Dermis microvascular lymphatic vessel endothelial cell (primary cell): ENCODE data around the gene PDSS2. TPM values are rescaled to one million over a fixed set of nuclear protein-coding genes. Genes with fewer than 3 reads are reported as not detected.
A peak's percentile ranks its signal among the peaks of the same experiment; 100 is the strongest.

Experiments
- DNase-seq, 2 donors: peaks; one replicate each; pipeline versions ENCODE4 v3.0.0 to v3.0.0-alpha.2; 2010; ENCODE audit warnings: low read depth in 2 of 2
- total RNA-seq: library from RNA; depleted of rRNA; stranded (reverse); fragments of >200 nt; gene quantifications from 2 replicates; pipeline ENCODE4 v1.2.1, GENCODE V29; 2014

Gene PDSS2
- total RNA-seq, 1 donor from 2014 or later: 5.5 TPM

- DNase-seq: no peak
These were observed 187.1 kb downstream of the PDSS2 start for GRCh38 chr6:107272246-107272645.

GRCh38 chr6:107271208-107271790, 188.1 kb downstream of the PDSS2 start:
- DNase-seq: no peak

GRCh38 chr6:107267634-107268033, 191.7 kb downstream of the PDSS2 start:
- no peak for DNase-seq

DNA sequence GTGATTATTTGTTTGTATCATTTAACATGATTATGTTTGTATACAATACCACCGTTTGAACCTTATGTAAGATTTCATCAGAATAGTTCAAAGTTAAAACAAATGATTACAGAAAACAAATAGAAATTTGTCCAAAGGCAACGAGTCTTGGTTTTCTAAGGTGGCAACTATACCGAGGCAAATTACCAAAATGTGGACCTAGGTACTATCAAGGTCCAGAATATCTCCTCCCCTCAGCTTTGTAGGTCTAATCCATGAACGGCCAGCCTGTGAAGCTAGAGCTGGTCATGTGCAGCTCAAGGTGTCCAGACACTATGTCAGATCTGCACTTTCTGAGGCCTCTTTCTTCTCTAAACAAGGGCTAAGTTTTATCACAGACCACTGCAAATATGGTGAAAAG, 192.4 kb downstream of the PDSS2 start:
- DNase-seq: no peak

GRCh38 chr6:107266563-107266962, 192.8 kb downstream of the PDSS2 start:
- DNase-seq: no peak

- DNase-seq: peak; percentile 21 to 89
These were observed 195.0 kb downstream of the PDSS2 start for GRCh38 chr6:107264357-107264840.

DNA sequence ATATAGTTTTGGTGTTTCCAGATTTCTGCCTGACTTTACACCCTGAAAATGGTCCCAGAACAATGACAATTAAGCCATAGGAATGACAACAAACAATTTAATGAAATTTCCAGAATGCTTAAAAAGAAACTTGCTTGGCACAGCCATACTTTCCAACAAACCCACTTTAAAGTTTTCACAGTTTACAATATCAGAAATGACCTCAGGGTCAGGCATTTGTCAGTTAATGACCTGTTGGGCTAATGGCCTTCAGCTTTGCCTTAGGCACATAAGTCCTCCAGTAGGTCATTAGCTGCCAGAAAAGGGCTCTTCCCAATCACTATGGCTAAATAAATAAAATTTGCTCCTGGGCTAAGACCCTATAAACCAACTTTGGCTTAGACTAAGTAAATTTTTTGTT, 199.4 kb downstream of the PDSS2 start:
- DNase-seq: no peak

DNA sequence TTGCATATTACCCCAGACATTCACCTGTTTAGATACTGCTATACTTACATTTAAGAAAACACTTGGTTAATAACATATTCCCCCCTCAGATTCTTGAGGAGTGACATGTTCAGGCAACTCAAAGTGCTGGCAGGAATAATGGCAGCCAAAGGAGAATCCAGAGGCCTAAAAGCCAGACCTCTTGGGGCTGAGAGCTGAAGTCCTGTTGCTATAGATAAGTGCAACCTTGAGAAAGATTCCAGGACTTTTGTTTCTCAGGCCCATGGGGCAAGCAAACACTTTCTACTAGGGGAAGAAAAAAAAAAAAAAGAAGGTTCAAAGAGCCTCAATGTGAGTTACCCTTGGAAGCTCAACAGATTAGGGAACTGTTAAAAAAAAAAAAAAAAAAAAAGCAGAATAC, 211.2 kb downstream of the PDSS2 start:
- no peak for DNase-seq

DNA sequence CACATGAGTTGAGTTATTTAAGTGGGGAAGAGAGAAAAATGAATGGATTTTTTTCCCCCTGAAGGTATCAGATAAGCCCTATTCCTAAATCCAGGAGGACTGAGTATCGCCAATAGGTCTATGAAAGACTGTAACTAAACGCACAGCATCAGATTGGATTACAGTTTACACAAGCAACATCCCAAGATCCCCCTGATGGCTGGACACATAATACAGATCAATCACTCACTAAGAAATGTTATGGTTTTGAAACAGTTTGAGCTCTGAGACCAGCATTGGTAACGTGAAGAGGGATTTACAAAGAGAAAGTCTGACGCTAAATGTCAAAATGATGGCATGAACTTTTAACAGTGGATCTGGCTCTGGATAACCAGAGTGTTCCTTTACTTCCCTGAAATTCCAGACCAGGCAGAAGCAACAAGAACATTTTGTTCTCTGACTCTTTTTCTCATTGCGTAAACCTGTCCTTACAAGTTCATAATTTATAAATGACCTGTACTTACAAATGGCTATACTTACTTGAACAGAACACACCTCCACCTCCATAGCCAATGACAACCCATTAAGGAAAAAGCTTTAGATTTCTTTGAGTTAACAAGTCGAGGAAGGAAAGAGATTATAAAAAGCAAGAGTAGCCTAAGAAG, 212.3 kb downstream of the PDSS2 start:
- DNase-seq: no peak

DNA sequence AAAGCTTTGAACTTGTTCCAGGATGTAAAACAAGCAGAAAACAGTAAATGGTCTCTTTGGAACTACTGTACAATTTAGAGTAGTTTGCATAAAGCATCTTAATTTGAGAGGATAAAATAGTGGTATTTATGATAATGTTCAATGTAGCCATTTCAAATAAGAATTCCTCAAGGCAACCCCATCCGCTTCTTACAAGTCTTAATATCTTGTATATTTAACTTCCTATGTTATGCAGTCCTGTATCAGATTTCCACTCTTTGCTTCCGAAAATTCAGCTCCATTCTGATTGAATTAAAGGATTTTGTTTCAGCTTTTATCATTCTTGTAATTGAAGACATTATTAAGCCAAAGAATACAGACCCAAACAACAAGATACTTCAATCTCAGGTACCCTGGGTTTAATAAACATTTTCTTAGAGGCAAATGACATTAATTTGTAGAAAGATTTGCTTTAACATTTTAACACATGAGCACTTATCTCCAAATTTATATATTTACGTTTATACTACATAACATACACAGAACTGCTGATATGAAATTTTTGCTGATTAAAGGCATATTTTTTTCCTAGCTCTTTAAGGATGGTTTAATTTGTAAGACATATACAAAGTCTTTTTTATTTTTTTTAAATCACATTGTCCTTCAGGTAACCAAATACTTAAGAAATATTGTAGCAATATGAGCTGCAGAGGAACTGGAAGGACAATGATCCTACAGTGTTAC, 213.0 kb downstream of the PDSS2 start:
- no peak for DNase-seq

DNA sequence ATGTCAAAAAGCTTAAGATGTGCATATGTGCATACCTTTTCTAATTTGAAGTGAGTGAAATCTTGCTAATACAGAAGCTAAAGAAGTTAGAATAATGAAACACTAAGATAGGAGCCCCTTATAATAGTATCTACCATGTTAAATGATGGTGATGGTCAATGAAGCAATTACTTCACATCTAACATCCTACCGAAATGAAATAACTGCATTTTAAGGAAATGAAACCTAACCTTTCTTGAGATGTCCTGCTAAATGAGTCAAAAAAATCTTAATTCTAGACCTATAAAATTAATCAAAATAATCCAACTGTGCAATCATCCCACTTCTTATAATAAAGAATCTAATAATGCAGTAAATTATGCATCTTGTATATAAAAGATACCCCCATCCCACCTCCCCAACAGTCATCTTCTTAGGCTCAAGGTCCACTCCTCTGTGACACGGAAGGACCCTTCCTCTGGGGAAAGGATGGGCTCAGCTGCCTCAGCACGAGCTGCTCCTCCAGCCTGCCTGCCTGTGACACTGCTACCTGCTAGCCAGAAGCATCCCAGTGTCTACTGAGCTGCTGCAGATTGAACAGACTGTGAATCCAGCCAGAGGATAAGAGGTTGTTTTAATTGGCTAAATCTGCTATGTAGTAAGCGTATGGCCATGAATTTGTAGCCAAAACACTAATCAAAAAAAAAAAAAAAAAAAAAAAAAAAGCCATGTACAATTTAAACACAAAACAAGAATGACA, 214.5 kb downstream of the PDSS2 start:
- DNase-seq: no peak

DNA sequence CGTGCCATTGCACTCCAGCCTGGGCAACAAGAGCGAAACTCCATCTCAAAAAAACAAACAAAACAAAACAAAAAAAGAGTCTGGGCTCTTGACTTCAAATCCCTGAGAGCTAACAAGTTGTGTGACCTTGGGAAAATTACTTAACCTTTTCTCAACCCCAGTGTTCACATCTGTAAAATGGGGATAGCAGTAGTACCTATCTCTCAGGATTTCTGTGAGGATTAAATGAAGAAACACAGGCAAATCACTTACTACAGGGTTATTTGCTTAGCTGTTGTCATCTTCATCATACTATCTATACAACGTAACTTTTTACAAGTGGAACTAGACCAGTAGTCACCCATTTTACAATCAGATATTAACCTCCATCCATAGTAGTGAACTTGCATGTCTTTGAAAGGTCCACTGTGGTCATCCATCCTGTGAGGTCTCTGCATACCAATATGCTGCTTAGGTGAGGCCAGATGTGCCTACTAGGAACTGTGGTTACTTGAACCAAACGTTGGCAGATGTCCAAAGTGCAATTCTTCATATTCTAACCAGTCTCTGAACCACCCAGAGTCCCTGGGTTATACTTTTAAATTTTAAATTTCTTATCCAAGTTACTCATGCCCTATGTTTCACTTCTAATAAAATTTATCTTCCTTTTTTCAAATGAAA, 215.2 kb downstream of the PDSS2 start:
- no peak for DNase-seq

DNA sequence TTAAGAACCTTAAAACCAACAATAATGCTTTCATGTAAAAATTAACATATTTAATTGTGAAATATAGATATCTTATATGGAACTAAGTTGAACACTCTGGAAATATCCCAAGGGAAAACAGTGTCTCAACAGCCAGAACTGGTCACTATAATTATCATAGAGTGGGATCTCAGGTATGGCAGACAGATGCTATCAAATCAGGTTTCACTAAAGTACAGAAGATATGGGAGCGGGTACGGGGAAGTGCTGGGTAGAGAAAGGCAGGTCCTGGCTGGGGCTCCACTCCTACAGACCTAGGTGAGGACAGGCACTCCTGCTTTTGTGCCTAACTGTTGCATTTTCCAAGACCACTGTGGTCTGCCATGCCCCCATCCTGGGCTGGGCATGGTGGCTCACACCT, 215.9 kb downstream of the PDSS2 start:
- DNase-seq: no peak

- peak in 1 of 2 donors; percentile 45 for DNase-seq
These were observed 221.2 kb downstream of the PDSS2 start for GRCh38 chr6:107237992-107238660.

GRCh38 chr6:107235511-107235910, 223.9 kb downstream of the PDSS2 start:
- DNase-seq: peak; percentile 6 to 44

- DNase-seq: no peak
These were observed 224.4 kb downstream of the PDSS2 start for GRCh38 chr6:107235007-107235406.

DNA sequence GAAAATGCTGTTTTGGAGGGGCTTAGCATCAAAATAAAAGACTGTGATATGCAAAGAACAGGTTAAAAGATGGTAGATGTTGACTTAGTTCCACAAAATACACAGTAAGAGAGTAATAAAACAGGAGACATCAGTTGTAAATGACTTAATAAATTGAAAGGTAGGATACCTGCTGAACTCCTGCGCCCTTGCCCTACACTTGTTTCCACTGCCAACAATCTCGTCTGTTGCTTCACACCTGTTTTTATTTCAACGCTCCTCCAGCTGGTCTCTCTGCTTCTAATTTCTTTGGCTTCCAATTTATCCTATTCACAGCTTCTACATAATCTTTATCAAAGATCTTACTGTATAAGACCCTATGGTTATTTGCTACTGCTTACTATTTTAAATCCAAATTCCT, 228.1 kb downstream of the PDSS2 start:
- DNase-seq: no peak

DNA sequence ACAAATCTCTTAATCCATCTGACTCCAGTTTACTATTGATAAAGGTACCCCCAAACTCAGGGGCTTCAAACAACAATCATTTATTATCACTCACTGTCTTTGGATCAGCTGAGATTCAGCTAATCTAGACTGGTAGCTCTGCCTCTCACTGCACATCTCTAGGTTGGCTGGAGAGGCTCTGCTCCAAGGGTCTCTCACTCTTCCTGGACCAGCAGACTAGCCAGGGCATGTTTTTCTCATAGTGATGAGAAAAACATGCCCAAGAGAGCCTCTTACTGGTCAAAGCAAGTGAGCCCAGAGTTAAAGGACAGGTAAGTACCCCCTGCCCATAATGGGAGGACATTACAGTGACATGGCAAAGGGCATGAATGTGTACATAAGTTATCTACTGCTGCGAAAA, 228.9 kb downstream of the PDSS2 start:
- no peak for DNase-seq

GRCh38 chr6:107230024-107230423, 229.3 kb downstream of the PDSS2 start:
- no peak for DNase-seq

DNA sequence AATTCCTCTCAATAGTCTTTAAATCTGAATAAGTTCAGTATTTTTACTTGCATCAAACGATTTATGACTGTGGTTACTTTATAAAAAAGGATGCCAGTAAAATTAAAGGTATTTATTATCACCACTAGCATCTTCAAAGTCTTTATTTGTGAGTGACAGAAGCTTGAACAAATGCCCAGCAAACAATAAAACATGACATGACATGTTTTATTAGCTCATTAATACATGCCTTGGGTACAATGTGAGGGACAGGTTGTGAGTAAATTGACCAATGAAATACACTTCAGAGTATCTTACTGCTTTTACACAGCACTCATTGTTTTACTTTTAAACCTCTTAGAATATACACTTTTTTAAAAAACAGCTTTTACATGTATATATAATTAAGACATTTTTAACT, 230.6 kb downstream of the PDSS2 start:
- DNase-seq: no peak

DNA sequence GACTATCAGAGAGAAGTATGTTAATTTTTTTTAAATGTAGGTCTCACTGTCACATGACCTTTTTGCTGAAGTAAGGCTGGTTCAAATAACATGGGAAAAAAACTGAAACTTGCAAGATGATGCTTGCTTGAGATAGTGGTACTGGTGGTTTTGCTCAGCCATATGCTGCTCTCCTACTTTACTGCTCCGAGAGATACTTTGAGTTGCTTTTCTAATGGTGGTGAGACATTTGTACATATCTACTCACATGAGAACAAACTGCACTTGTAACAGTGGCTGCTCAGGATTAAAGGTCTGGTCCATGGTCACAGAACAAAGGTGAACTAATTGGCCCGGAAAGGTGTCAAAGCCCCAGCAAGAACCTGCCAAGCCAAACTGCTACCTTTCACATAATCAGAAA, 237.8 kb downstream of the PDSS2 start:
- no peak for DNase-seq
